Bronchial epithelial cell (primary cell): ENCODE results near the gene TRIM33. TPM values are rescaled to one million over a fixed set of nuclear protein-coding genes. Genes with fewer than 3 reads are reported as not detected.
"Not testable (repeated sequence)": the region's sequence is repeated elsewhere in the genome, so short reads cannot be mapped to it uniquely, and the experiment has no call there.

Experiments used
- DNase-seq: peaks from one replicate; pipeline ENCODE4 v3.0.0-alpha.2; 2010; ENCODE audit warnings: low read depth
- FAIRE-seq: peaks from 2 replicates; lab custom pipeline; 2011; peaks lifted over from hg19 to GRCh38; lab: Jason Lieb, UNC
- H3K27me3 ChIP-seq: 2 replicates; pipeline ENCODE4 v1.5.1; 2011; ENCODE audit warnings: low read length; ENCODE audit not compliant: control insufficient read depth, insufficient read depth
- H3K36me3 ChIP-seq: 2 replicates; pipeline ENCODE4 v1.5.1; 2011; ENCODE audit warnings: low read length; ENCODE audit not compliant: control insufficient read depth, insufficient read depth
- H3K4me3 ChIP-seq: 2 replicates; pipeline ENCODE4 v1.5.1; 2011; ENCODE audit warnings: mild to moderate bottlenecking, low read depth, low read length, control low read depth
- CTCF ChIP-seq: IDR thresholded peaks from 2 replicates; pipeline ENCODE4 v1.5.1; 2011; ENCODE audit warnings: mild to moderate bottlenecking, moderate library complexity, low read length, control low read depth, inconsistent platforms; ENCODE audit not compliant: insufficient read depth, severe bottlenecking
- total RNA-seq: library from RNA; depleted of rRNA; stranded (reverse); fragments of >200 nt; gene quantifications from 2 replicates; pipeline ENCODE4 v1.2.1, GENCODE V29; 2014

The TRIM33 gene
- total RNA-seq, 1 donor from 2014 or later, result 16.3 TPM

GRCh38 chr1:114492978-114493377 lies 18.0 kb downstream of the TRIM33 start:
- Histone ChIP-seq H3K36me3 (no peaks in the 10 kb centered on the region), H3K4me3 (no peak overlapping the region), H3K27me3 (no peaks in the 10 kb centered on the region)
- FAIRE-seq (no peak), DNase-seq (no peak)
- TF ChIP-seq CTCF, result no peak

GRCh38 chr1:114490274-114490693 lies 20.7 kb downstream of the TRIM33 start:
- Histone ChIP-seq H3K4me3 (no peak overlapping the region), H3K36me3 (no peaks in the 10 kb centered on the region), H3K27me3 (no peaks in the 10 kb centered on the region)
- TF ChIP-seq CTCF, result no peak
- DNase-seq (no peak), FAIRE-seq (no peak)

- Histone ChIP-seq H3K27me3 (no peaks in the 10 kb centered on the region), H3K36me3 (no peaks in the 10 kb centered on the region), H3K4me3 (no peak overlapping the region)
- DNase-seq (no peak), FAIRE-seq (no peak)
- TF ChIP-seq CTCF, result no peak
Measured at GRCh38 chr1:114488739-114489138, 22.3 kb downstream of the TRIM33 start.

GRCh38 chr1:114485286-114485685 lies 25.7 kb downstream of the TRIM33 start:
- H3K36me3 ChIP-seq, result no peaks in the 10 kb centered on the region
- no peak overlapping the region for H3K4me3 ChIP-seq
- no peak for FAIRE-seq
- TF ChIP-seq CTCF, result no peak
- DNase-seq, result peak; percentile 26
- H3K27me3 ChIP-seq, result no peaks in the 10 kb centered on the region

GRCh38 chr1:114482585-114482984 lies 28.4 kb downstream of the TRIM33 start:
- Histone ChIP-seq H3K4me3 (no peak overlapping the region), H3K36me3 (no peaks in the 10 kb centered on the region), H3K27me3 (no peaks in the 10 kb centered on the region)
- no peak for FAIRE-seq
- DNase-seq, result peak; percentile 10
- TF ChIP-seq CTCF, result no peak

- DNase-seq, H3K4me3 ChIP-seq, FAIRE-seq, H3K36me3 ChIP-seq, H3K27me3 ChIP-seq: not testable (repeated sequence)
Measured at GRCh38 chr1:114479636-114480035, 31.4 kb downstream of the TRIM33 start.
